ENCODE measurements around the gene SEC14L5.

DNA sequence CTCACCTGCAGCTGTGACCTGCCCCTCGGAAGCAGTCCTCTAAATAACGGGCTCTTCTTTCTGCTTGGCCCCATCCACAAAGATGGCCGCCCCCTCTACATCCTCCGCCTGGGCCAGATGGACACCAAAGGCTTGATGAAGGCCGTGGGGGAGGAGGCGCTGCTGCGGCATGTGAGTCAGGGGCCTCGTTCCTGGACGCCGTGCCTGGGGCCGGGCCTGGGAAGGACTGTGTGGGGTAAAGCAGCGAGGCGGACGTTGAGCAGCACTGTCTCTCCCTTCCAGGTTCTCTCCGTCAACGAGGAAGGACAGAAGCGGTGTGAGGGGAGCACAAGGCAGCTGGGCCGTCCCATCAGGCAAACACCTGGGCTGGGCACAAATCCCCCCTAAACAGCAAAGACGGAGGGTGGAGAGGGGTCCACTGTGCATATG is 42.5 kb downstream of the SEC14L5 start:
- TF ChIP-seq ZNF331 (CRISPR knock-in tag; IDR thresholded peaks at IDR 0.05; ENCODE audit: low read depth) (no peak), POLR2AphosphoS5 (IDR thresholded peaks at IDR 0.05; ENCODE audit: low read depth) (no peak), CTCF (conservative IDR thresholded peaks at IDR 0.05; ENCODE audit: low read depth in 2 of 2) (no peak), CREB1 (CRISPR knock-in tag; IDR thresholded peaks at IDR 0.05; ENCODE audit: low read depth) (no peak), REST (IDR thresholded peaks at IDR 0.05; ENCODE audit: unreplicated experiment) (no peak), EZH2 (IDR thresholded peaks at IDR 0.05; ENCODE audit: low read depth, unreplicated experiment) (no peak)
